Hepatocyte (in vitro differentiated cells): Measurements from ENCODE around the gene KIR3DL2. TPM values are rescaled to one million over a fixed set of nuclear protein-coding genes. Genes with fewer than 3 reads are reported as not detected.
"Not testable (repeated sequence)": the region's sequence is repeated elsewhere in the genome, so short reads cannot be mapped to it uniquely, and the experiment has no call there.

Experiments used
- DNase-seq: peaks from one replicate; pipeline ENCODE4 v3.0.0-alpha.2; 2016; ENCODE audit warnings: low spot score
- H2AFZ ChIP-seq: fragments of 200-600 bp; sonication (generic); 2 replicates; pipeline ENCODE4 v1.6.0; 2016; ENCODE audit warnings: antibody characterized with exemption, mild to moderate bottlenecking
- H3K27ac ChIP-seq: fragments of 200-600 bp; sonication (generic); 2 replicates; pipeline ENCODE4 v1.5.1; 2016; ENCODE audit warnings: mild to moderate bottlenecking
- H3K27me3 ChIP-seq: fragments of 200-600 bp; sonication (generic); 2 replicates; pipeline ENCODE4 v1.6.1; 2016
- H3K36me3 ChIP-seq: fragments of 200-600 bp; sonication (generic); replicated peaks from 2 replicates; pipeline ENCODE4 v1.5.1; 2016; ENCODE audit warnings: low read depth; ENCODE audit not compliant: insufficient read depth
- H3K4me1 ChIP-seq: fragments of 200-600 bp; sonication (generic); 2 replicates; pipeline ENCODE4 v1.5.1; 2016; ENCODE audit warnings: mild to moderate bottlenecking, moderate library complexity; ENCODE audit not compliant: insufficient read depth
- H3K4me2 ChIP-seq: fragments of 200-600 bp; sonication (generic); 2 replicates; pipeline ENCODE4 v1.6.0; 2016
- H3K4me3 ChIP-seq: fragments of 200-600 bp; sonication (generic); 2 replicates; pipeline ENCODE4 v1.5.1; 2016; ENCODE audit warnings: mild to moderate bottlenecking
- H3K79me2 ChIP-seq: fragments of 200-600 bp; sonication (generic); 2 replicates; pipeline ENCODE4 v1.6.0; 2017; ENCODE audit warnings: mild to moderate bottlenecking
- H3K9me2 ChIP-seq: fragments of 200-600 bp; sonication (generic); replicated peaks from 2 replicates; pipeline ENCODE4 v1.6.0; 2017; ENCODE audit warnings: mild to moderate bottlenecking; ENCODE audit not compliant: insufficient read depth
- H3K9me3 ChIP-seq: fragments of 200-600 bp; sonication (generic); 2 replicates; pipeline ENCODE4 v1.5.1; 2016; ENCODE audit warnings: low read depth, mild to moderate bottlenecking
- H4K20me1 ChIP-seq: fragments of 200-600 bp; sonication (generic); 2 replicates; pipeline ENCODE4 v1.6.0; 2016; ENCODE audit warnings: mild to moderate bottlenecking; ENCODE audit not compliant: insufficient read depth, poor library complexity, severe bottlenecking
- EZH2 ChIP-seq: fragments of 200-600 bp; sonication (generic); IDR thresholded peaks from 2 replicates; pipeline ENCODE4 v1.6.1; 2016; ENCODE audit warnings: antibody characterized with exemption, mild to moderate bottlenecking, borderline replicate concordance
- EZH2phosphoT487 ChIP-seq: fragments of 200-600 bp; sonication (generic); IDR thresholded peaks from one replicate; pipeline ENCODE4 v1.6.1; 2018; ENCODE audit warnings: antibody characterized with exemption, mild to moderate bottlenecking, low read depth, moderate library complexity; ENCODE audit not compliant: unreplicated experiment, severe bottlenecking
- WGBS: methylation state at CpG from one replicate; pipeline ENCODE4 v1.1.6; 2016; ENCODE audit warnings: low lambda C conversion rate; ENCODE audit errors: missing lambda C conversion rate; 5-methylcytosine and 5-hydroxymethylcytosine counted together
- polyA plus RNA-seq: library from polyadenylated mRNA; unstranded; fragments of >200 nt; fragmentation: Nextera tagmentation; extraction: Ambion mirVana; gene quantifications from 2 replicates; pipeline ENCODE4 v1.2.1, GENCODE V29; 2016
- total RNA-seq: library from RNA; depleted of rRNA; stranded (reverse); fragments of >200 nt; gene quantifications from 2 replicates; pipeline ENCODE4 v1.2.3, GENCODE V29; 2014
- TF ChIP-seq, protein P1 (sequence below): fragments of 200-600 bp; sonication (generic); IDR thresholded peaks from 2 replicates; pipeline ENCODE4 v1.5.1; 2016; ENCODE audit warnings: antibody characterized with exemption, mild to moderate bottlenecking; ENCODE audit not compliant: poor library complexity

Gene KIR3DL2
- total and polyA plus RNA-seq, 2 experiments from 2014 or later = not detected

DNA sequence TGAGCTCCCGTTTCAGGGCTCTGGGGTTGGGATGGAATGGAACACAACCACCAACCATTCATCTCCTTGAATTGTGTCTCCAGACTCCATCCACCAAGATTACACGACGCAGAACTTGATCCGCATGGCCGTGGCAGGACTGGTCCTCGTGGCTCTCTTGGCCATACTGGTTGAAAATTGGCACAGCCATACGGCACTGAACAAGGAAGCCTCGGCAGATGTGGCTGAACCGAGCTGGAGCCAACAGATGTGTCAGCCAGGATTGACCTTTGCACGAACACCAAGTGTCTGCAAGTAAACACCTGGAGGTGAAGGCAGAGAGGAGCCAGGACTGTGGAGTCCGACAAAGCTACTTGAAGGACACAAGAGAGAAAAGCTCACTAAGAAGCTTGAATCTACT, 39.3 kb downstream of the KIR3DL2 start:
- no peak for DNase-seq
- no peaks in the 10 kb centered on the region for H3K9me3 ChIP-seq
- no peaks in the 10 kb centered on the region for H3K9me2 ChIP-seq
- 87% methylated on average over 11 of the region's 11 CpGs for WGBS
- H3K36me3 ChIP-seq = no peaks in the 10 kb centered on the region
- TF ChIP-seq EZH2 (no peak), EZH2phosphoT487 (no peak)
- TF ChIP-seq, protein P1, sequence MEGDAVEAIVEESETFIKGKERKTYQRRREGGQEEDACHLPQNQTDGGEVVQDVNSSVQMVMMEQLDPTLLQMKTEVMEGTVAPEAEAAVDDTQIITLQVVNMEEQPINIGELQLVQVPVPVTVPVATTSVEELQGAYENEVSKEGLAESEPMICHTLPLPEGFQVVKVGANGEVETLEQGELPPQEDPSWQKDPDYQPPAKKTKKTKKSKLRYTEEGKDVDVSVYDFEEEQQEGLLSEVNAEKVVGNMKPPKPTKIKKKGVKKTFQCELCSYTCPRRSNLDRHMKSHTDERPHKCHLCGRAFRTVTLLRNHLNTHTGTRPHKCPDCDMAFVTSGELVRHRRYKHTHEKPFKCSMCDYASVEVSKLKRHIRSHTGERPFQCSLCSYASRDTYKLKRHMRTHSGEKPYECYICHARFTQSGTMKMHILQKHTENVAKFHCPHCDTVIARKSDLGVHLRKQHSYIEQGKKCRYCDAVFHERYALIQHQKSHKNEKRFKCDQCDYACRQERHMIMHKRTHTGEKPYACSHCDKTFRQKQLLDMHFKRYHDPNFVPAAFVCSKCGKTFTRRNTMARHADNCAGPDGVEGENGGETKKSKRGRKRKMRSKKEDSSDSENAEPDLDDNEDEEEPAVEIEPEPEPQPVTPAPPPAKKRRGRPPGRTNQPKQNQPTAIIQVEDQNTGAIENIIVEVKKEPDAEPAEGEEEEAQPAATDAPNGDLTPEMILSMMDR = no peak
- H3K4me1 ChIP-seq = no peaks in the 10 kb centered on the region
- H3K27ac ChIP-seq = no peak overlapping the region
- no peak overlapping the region for H2AFZ ChIP-seq
- H3K27me3 ChIP-seq = no peaks in the 10 kb centered on the region
- no peaks in the 10 kb centered on the region for H4K20me1 ChIP-seq
- no peak overlapping the region for H3K4me2 ChIP-seq
- H3K4me3 ChIP-seq = no peak overlapping the region
- H3K79me2 ChIP-seq = no peaks in the 10 kb centered on the region

DNA sequence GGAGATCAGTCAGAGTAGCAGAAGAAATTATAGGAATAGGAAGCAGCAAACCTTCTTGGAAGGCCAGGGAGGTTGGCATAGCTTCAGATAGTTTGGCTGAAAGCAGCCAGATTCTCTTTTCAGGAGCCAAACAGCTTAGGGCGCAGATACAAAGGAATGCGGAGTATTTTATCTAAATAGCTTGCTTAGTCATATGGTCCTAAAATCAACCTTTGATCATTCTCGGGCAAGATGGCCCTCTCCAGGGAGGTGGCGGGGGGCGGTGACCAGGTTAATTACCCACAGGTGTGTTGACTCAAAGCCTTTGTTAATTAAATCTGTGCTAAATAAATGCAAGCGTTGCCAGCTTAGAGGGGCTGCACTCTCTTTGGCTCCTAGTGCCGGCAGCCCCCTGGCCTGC, 43.2 kb downstream of the KIR3DL2 start:
- no peaks in the 10 kb centered on the region for H4K20me1 ChIP-seq
- H2AFZ ChIP-seq = no peak overlapping the region
- no peak overlapping the region for H3K27ac ChIP-seq
- TF ChIP-seq, protein P1 = no peak
- no peaks in the 10 kb centered on the region for H3K36me3 ChIP-seq
- WGBS = 27% methylated on average over 7 of the region's 7 CpGs
- no peak overlapping the region for H3K4me3 ChIP-seq
- DNase-seq = no peak
- H3K79me2 ChIP-seq = no peaks in the 10 kb centered on the region
- no peaks in the 10 kb centered on the region for H3K27me3 ChIP-seq
- no peaks in the 10 kb centered on the region for H3K4me1 ChIP-seq
- H3K9me3 ChIP-seq = no peaks in the 10 kb centered on the region
- no peaks in the 10 kb centered on the region for H3K9me2 ChIP-seq
- no peak overlapping the region for H3K4me2 ChIP-seq

DNA sequence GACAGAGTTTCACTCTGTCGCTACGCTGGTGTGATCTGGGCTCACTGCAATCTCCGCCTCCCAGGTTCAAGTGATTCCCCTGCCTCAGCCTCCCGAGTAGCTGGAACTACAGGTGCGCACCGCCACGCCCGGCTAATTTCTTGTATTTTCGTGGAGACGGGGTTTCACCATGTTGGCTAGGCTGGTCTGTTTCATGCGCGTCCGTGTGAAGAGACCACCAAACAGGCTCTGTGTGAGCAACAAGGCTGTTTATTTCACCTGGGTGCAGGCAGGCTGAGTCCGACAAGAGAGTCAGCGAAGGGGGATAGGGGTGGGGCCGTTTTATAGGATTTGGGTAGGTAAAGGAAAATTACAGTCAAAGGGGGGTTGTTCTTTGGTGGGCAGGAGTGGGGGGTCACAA, 43.9 kb downstream of the KIR3DL2 start:
- not testable (repeated sequence) for H3K9me2 ChIP-seq, H3K36me3 ChIP-seq, H3K9me3 ChIP-seq, H3K4me1 ChIP-seq, H3K27me3 ChIP-seq, H3K79me2 ChIP-seq, H3K4me3 ChIP-seq, H4K20me1 ChIP-seq, H3K4me2 ChIP-seq, H3K27ac ChIP-seq, DNase-seq, H2AFZ ChIP-seq
- 85% methylated on average over 15 of the region's 16 CpGs for WGBS

DNA sequence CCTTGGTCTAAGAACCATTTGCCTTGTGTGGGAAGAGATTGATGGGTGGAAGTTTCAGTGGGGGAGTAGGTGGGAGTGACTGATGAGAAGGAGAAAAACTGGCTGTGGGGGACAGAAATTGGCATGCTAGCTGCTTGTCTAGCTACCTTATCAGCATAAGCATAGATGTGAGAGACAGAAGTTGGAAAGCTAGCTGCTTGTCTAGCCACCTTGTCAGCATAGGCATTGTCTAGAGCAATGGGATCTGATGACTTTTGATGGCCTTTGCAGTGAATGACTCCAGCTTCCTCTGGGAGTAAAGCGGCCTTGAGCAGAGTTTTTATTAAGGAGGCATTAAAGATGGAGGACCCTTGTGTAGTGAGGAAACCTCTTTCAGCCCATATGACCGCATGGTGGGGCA, 45.8 kb downstream of the KIR3DL2 start:
- DNase-seq = no peak
- Histone ChIP-seq H4K20me1 (no peaks in the 10 kb centered on the region), H3K9me2 (no peaks in the 10 kb centered on the region), H3K4me3 (no peak overlapping the region), H3K36me3 (no peaks in the 10 kb centered on the region), H3K27ac (no peak overlapping the region), H3K79me2 (no peaks in the 10 kb centered on the region), H3K9me3 (no peaks in the 10 kb centered on the region), H3K4me2 (no peak overlapping the region), H3K4me1 (no peaks in the 10 kb centered on the region), H3K27me3 (no peaks in the 10 kb centered on the region), H2AFZ (no peak overlapping the region)
- TF ChIP-seq, protein P1 = no peak
- 75% methylated on average over 2 of the region's 2 CpGs for WGBS

DNA sequence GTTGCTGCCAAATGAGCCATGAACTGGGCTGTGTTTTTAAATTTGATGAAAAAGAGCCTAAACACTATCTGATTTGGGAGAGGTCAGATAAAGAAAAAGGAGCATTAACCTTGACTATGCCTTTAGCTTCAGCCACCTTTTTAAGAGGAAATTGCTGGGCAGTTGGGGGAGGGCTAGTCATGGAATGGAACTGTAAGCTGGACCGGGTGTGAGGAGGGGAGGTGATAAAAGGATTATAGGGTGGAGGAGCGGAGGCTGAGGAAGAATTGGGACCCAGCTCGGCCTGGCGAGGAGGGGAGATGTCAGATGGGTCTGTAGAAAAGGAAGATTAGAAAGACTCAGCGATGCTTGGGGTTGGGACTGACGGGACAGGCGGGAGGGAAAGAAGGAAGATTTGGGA, 48.4 kb downstream of the KIR3DL2 start:
- H3K4me2 ChIP-seq, DNase-seq, H3K4me1 ChIP-seq, H3K79me2 ChIP-seq, H3K27me3 ChIP-seq, H3K9me3 ChIP-seq, H2AFZ ChIP-seq, H3K27ac ChIP-seq, H4K20me1 ChIP-seq, H3K36me3 ChIP-seq, H3K4me3 ChIP-seq, H3K9me2 ChIP-seq: not testable (repeated sequence)
- WGBS = 49% methylated on average over 7 of the region's 7 CpGs

DNA sequence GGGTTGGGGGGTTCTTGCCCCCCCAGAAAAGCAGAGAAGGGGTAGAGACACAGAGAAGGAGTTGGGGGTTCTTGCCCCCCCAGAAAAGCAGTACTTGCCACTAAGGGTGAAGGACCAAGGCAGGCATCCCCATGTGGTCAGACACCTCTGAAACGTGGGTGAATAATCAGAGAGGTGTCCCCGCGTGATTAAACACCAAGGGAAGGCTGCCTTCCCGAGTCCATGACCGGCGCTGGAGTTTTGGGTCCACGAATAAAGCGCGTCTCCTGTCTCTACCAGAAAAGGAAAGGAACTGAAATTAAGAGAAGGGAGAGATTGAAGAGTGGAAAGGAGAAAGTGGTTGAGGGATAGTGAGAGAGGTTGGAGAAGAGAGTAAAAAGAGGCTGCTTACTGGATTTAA, 49.4 kb downstream of the KIR3DL2 start:
- WGBS = 85% methylated on average over 9 of the region's 9 CpGs
- not testable (repeated sequence) for H2AFZ ChIP-seq, DNase-seq, H3K9me2 ChIP-seq, H4K20me1 ChIP-seq, H3K27me3 ChIP-seq, H3K9me3 ChIP-seq, H3K79me2 ChIP-seq, H3K36me3 ChIP-seq, H3K4me1 ChIP-seq, H3K4me2 ChIP-seq, H3K27ac ChIP-seq, H3K4me3 ChIP-seq

DNA sequence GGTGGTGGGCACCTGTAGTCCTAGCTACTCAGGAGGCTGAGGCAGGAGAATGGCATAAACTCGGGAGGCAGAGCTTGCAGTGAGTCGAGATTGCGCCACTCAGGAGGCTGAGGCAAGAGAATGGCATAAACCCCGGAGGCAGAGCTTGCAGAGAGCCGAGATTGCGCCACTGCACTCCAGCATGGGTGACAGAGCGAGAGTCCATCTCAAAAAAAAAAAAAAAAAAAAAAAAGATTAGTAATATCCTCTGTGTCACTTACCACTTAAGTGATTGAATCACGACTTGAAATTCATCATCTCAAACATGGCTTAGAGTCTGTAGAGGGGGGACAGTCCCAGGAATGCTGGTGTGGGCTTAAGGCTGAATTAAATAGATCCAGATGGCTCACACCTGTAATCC, 50.9 kb downstream of the KIR3DL2 start:
- H2AFZ ChIP-seq, H3K4me1 ChIP-seq, H3K4me3 ChIP-seq, H3K9me2 ChIP-seq, H3K79me2 ChIP-seq, H4K20me1 ChIP-seq, DNase-seq, H3K4me2 ChIP-seq, H3K27ac ChIP-seq, H3K27me3 ChIP-seq, H3K9me3 ChIP-seq, H3K36me3 ChIP-seq: not testable (repeated sequence)
- 83% methylated on average over 8 of the region's 8 CpGs for WGBS
